ENCODE measurements around the gene TMSB15C.

Gene TMSB15C

DNA sequence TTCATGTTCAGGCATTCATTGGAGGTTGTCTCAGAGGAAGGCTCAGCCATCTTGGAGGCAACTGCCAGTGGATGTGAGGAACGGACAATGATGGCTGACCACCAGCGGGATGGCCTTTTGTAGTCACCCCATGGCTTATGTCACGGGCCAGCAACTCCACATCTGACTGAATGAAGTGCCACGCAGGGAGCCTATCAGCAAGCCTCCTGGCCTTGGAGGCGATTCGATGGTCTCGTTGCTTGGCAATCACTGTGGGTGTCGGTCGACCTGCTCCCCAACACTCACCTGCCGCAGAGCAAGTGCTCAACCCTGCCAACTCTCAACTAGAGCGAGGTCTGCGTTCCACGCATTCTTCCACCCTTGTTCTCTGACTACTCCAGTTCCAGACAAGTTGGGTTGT, 28.9 kb downstream of the TMSB15C start:
- in situ Hi-C loops (cut with HindIII; ENCODE audit: low sequenced_read_pairs), result no loop called here

GRCh38 chrX:104045642-104046041, 30.4 kb downstream of the TMSB15C start:
- in situ Hi-C loops (cut with HindIII; ENCODE audit: low sequenced_read_pairs), result no loop called here

DNA sequence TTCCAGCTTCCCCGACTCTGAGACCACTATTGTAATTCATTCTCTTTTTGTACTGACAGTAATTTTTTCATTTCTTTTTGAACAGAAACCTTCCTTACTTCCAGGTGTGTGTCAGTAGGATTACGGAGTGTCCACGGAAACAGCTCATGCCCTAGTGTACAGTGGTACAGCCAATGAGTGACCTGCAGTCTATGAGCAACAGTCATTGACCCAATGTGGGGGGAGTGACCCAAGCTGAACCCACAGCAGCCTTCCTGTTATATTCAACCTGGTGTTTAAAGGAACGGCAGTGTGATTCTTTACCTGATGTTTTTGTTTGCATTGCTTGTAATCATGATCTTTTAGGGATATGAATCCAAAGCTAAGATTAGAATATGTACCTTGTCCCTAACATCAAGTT, 35.0 kb downstream of the TMSB15C start:
- in situ Hi-C loops (cut with HindIII; ENCODE audit: low sequenced_read_pairs), result no loop called here

- in situ Hi-C loops (cut with HindIII; ENCODE audit: low sequenced_read_pairs), result no loop called here
Measured at GRCh38 chrX:104039689-104040505, 36.1 kb downstream of the TMSB15C start, which contains the start of gene H2BW2. H2BW2 (plus strand) TSS chrX:104039956; CDS start chrX:104039995, 39 bp downstream.

Data from endothelial cell of hepatic sinusoid (primary cell).